Nephron progenitor cell (in vitro differentiated cells): ENCODE results near the gene NEK2.
"Not testable (repeated sequence)": the region's sequence is repeated elsewhere in the genome, so short reads cannot be mapped to it uniquely, and the experiment has no call there.

ENCODE experiments used
- DNase-seq: peaks from one replicate; pipeline ENCODE4 v3.0.0; 2021
- H3K27ac Mint-ChIP-seq: 2 replicates; pipeline ENCODE4 v1.8.0; 2021; ENCODE audit warnings: mild to moderate bottlenecking, moderate library complexity, mixed read lengths
- H3K27me3 Mint-ChIP-seq: 2 replicates; pipeline ENCODE4 v1.8.0; 2021; ENCODE audit warnings: mild to moderate bottlenecking, low read depth, mixed read lengths; ENCODE audit not compliant: poor library complexity
- H3K36me3 Mint-ChIP-seq: 2 replicates; pipeline ENCODE4 v1.8.0; 2021; ENCODE audit warnings: low read depth, mixed read lengths
- H3K4me1 Mint-ChIP-seq: 2 replicates; pipeline ENCODE4 v1.8.0; 2021; ENCODE audit warnings: mixed read lengths
- H3K4me3 Mint-ChIP-seq: 2 replicates; pipeline ENCODE4 v1.8.0; 2021; ENCODE audit warnings: mild to moderate bottlenecking, moderate library complexity, mixed read lengths
- H3K9me3 Mint-ChIP-seq: 2 replicates; pipeline ENCODE4 v1.8.0; 2021; ENCODE audit warnings: mild to moderate bottlenecking, moderate library complexity, mixed read lengths
- CTCF ChIP-seq: fragments of 200-600 bp; sonication (generic); IDR thresholded peaks from 2 replicates; pipeline ENCODE4 v1.5.0; 2021; ENCODE audit warnings: antibody characterized with exemption

Gene NEK2

GRCh38 chr1:211639475-211640300 is 35.7 kb downstream of the NEK2 start:
- H3K27ac Mint-ChIP-seq: no peak overlapping the region
- TF ChIP-seq CTCF: no peak
- peaks cover 25% of the 10 kb centered on the region for H3K4me1 Mint-ChIP-seq
- H3K4me3 Mint-ChIP-seq: no peak overlapping the region
- no peaks in the 10 kb centered on the region for H3K9me3 Mint-ChIP-seq
- no peak for DNase-seq
- H3K36me3 Mint-ChIP-seq: no peaks in the 10 kb centered on the region
- peaks cover 9% of the 10 kb centered on the region for H3K27me3 Mint-ChIP-seq

GRCh38 chr1:211638689-211639101 is 36.7 kb downstream of the NEK2 start:
- peaks cover 9% of the 10 kb centered on the region for H3K27me3 Mint-ChIP-seq
- no peak for TF ChIP-seq CTCF
- peaks cover 26% of the 10 kb centered on the region for H3K4me1 Mint-ChIP-seq
- H3K9me3 Mint-ChIP-seq: no peaks in the 10 kb centered on the region
- no peak for DNase-seq
- no peak overlapping the region for H3K4me3 Mint-ChIP-seq
- no peaks in the 10 kb centered on the region for H3K36me3 Mint-ChIP-seq
- no peak overlapping the region for H3K27ac Mint-ChIP-seq

- TF ChIP-seq CTCF: no peak
- H3K4me3 Mint-ChIP-seq: no peak overlapping the region
- DNase-seq: no peak
- H3K36me3 Mint-ChIP-seq: no peaks in the 10 kb centered on the region
- peaks cover 26% of the 10 kb centered on the region for H3K4me1 Mint-ChIP-seq
- H3K27me3 Mint-ChIP-seq: peaks cover 8% of the 10 kb centered on the region
- no peaks in the 10 kb centered on the region for H3K9me3 Mint-ChIP-seq
- H3K27ac Mint-ChIP-seq: no peak overlapping the region
These were observed 37.2 kb downstream of the NEK2 start for GRCh38 chr1:211638246-211638645.

GRCh38 chr1:211637066-211637465 is 38.4 kb downstream of the NEK2 start:
- no peak overlapping the region for H3K4me3 Mint-ChIP-seq
- TF ChIP-seq CTCF: no peak
- H3K27ac Mint-ChIP-seq: no peak overlapping the region
- H3K36me3 Mint-ChIP-seq: no peaks in the 10 kb centered on the region
- peaks cover 21% of the 10 kb centered on the region for H3K4me1 Mint-ChIP-seq
- DNase-seq: no peak
- H3K9me3 Mint-ChIP-seq: no peaks in the 10 kb centered on the region
- peaks cover 3% of the 10 kb centered on the region for H3K27me3 Mint-ChIP-seq

- H3K36me3 Mint-ChIP-seq, H3K4me3 Mint-ChIP-seq, DNase-seq, H3K27me3 Mint-ChIP-seq, H3K9me3 Mint-ChIP-seq, H3K27ac Mint-ChIP-seq: not testable (repeated sequence)
- peaks cover 20% of the 10 kb centered on the region for H3K4me1 Mint-ChIP-seq
These were observed 38.8 kb downstream of the NEK2 start for GRCh38 chr1:211636575-211637029.

- H3K9me3 Mint-ChIP-seq: no peaks in the 10 kb centered on the region
- H3K36me3 Mint-ChIP-seq: no peaks in the 10 kb centered on the region
- H3K27ac Mint-ChIP-seq: no peak overlapping the region
- H3K4me1 Mint-ChIP-seq: peaks cover 23% of the 10 kb centered on the region
- no peak for TF ChIP-seq CTCF
- no peak overlapping the region for H3K4me3 Mint-ChIP-seq
- H3K27me3 Mint-ChIP-seq: peaks cover 1% of the 10 kb centered on the region
- no peak for DNase-seq
These were observed 39.7 kb downstream of the NEK2 start for GRCh38 chr1:211635597-211636205.
